Subcutaneous abdominal adipose tissue (tissue), 5 donors: ENCODE results near the gene RNF220.
"Not testable (repeated sequence)": the region's sequence is repeated elsewhere in the genome, so short reads cannot be mapped to it uniquely, and the experiment has no call there.

Source experiments
- H3K27ac ChIP-seq: one replicate; pipeline ENCODE4 v1.7.0; 2013; ENCODE audit warnings: low read depth, mild to moderate bottlenecking, inconsistent platforms, low read length, moderate library complexity
- H3K27me3 ChIP-seq, 5 donors: one replicate each; pipeline ENCODE4 v1.7.0; 2013; ENCODE audit warnings: low read length in 5 of 5, inconsistent platforms in 1 of 5; ENCODE audit not compliant: control insufficient read depth in 5 of 5, insufficient read depth in 4 of 5
- H3K36me3 ChIP-seq, 5 donors: one replicate each; pipeline ENCODE4 v1.7.0; 2013; ENCODE audit warnings: low read length in 5 of 5; ENCODE audit not compliant: control insufficient read depth in 5 of 5, insufficient read depth in 5 of 5
- H3K4me1 ChIP-seq, 5 donors: one replicate each; pipeline ENCODE4 v1.7.0; 2013; ENCODE audit warnings: low read length in 5 of 5, mild to moderate bottlenecking in 3 of 5, moderate library complexity in 1 of 5; ENCODE audit not compliant: control insufficient read depth in 5 of 5, insufficient read depth in 5 of 5
- H3K4me3 ChIP-seq, 5 donors: one replicate each; pipeline ENCODE4 v1.7.0; 2013; ENCODE audit warnings: low read length in 5 of 5, low read depth in 1 of 5
- H3K9ac ChIP-seq, 5 donors: one replicate each; pipeline ENCODE4 v1.7.0; 2013; ENCODE audit warnings: low read length in 5 of 5, mild to moderate bottlenecking in 4 of 5, moderate library complexity in 3 of 5
- H3K9me3 ChIP-seq, 5 donors: one replicate each; pipeline ENCODE4 v1.7.0; 2013; ENCODE audit warnings: low read length in 5 of 5; ENCODE audit not compliant: control insufficient read depth in 5 of 5
- donor health status: healthy.
- donor health status: healthy.
- donor health status: healthy.
- donor health status: healthy.
- donor health status: healthy.

RNF220 gene

DNA sequence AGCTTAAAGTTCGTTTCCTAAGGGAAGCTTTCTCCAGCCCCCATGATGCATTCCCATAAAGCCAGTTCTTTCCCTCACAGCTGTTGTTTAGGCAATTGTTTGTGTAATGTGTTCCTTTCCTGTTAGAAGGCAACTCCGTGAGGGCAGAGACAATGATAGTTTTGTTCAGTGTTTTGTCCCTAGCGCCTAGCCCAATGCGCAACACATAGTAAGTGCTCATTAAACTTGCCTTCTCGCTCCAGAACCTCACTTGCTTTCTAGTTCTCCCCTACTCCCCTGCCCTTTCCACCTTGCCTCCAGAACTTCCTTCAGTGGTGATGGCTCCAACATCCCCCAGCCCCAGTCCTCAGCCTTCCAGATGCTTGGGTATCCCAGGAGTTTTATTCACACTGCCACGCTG is 153.8 kb downstream of the RNF220 start:
- H3K4me3 ChIP-seq: no peak overlapping the region
- no peak overlapping the region for H3K27ac ChIP-seq

DNA sequence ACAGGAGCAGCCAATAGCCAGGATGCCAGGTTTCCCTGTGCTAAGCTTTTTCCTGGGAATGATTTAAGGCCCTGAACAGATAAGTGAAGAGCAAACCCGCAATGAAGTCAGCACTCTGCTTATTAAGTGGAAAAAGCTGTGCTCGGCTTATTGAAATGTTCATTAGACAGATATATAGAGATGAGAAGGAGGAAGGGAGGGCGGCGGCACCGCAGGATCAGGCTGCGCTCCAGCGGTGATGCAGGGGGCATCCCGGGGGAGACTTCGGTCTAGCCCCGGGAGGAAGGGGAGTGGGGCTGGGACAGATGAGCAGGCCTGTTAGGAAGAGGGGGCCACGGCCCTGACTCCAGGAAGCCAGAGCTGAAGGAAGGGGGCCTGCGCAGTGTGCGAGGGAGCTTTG is 154.3 kb downstream of the RNF220 start:
- Histone ChIP-seq H3K27ac (no peak overlapping the region), H3K9me3 (no peaks in the 10 kb centered on the region), H3K36me3 (no peaks in the 10 kb centered on the region), H3K9ac (no peak overlapping the region), H3K4me1 (no peaks in the 10 kb centered on the region), H3K4me3 (no peak overlapping the region), H3K27me3 (peaks cover 0 to 28% (median 20%) of the 10 kb centered on the region in 5 donors)

More for the DNA sequence above, 153.8 kb downstream of the RNF220 start:
- Histone ChIP-seq H3K36me3 (no peaks in the 10 kb centered on the region), H3K9ac (no peak overlapping the region), H3K27me3 (peaks cover 0 to 28% (median 20%) of the 10 kb centered on the region in 5 donors), H3K9me3 (no peaks in the 10 kb centered on the region), H3K4me1 (no peaks in the 10 kb centered on the region)

DNA sequence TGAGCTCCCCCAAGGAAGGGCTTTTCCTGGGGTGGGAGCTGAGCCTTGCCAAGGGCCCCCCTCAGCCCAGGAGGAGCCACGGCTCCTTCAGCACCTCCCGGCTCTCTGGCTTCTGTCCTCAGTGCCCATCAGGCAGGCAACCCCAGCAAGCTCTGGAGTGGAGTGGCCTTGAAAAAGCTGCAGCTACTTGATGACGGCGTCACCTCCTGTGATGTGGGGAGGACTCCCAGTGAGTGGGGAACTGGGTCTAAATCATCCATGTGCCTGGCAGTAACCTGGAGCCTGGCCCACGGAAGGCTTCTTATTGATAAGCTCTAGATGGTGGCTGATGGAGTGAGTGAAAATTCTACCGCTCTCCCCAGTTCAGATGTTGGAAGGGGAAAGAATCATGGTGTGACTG is 154.9 kb downstream of the RNF220 start:
- no peaks in the 10 kb centered on the region for H3K9me3 ChIP-seq
- no peaks in the 10 kb centered on the region for H3K36me3 ChIP-seq
- no peak overlapping the region for H3K9ac ChIP-seq
- H3K4me1 ChIP-seq: no peaks in the 10 kb centered on the region
- no peak overlapping the region for H3K27ac ChIP-seq
- H3K27me3 ChIP-seq: peaks cover 0 to 23% (median 20%) of the 10 kb centered on the region in 5 donors
- no peak overlapping the region for H3K4me3 ChIP-seq

DNA sequence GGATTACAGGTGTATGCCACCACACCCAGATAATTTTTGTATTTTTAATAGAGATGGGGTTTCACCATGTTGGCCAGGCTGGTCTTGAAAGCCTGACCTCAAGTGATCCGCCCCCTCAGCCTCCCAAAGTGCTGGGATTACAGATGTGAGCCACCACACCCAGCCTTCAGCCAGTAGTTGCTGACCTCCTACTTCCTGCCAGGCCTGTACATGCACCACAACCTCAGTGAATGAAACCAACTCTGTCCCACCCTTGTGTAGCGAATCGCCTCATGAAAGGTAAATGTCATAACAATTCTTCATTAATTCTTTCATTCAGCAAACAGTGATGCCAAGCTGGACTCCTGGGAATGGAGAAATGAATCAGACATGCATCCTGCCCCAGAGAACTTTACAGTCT is 155.6 kb downstream of the RNF220 start:
- H3K27ac ChIP-seq, H3K9ac ChIP-seq, H3K36me3 ChIP-seq, H3K4me3 ChIP-seq, H3K9me3 ChIP-seq, H3K4me1 ChIP-seq: not testable (repeated sequence)
- peaks cover 2 to 26% (median 23%) of the 10 kb centered on the region in 5 donors for H3K27me3 ChIP-seq

DNA sequence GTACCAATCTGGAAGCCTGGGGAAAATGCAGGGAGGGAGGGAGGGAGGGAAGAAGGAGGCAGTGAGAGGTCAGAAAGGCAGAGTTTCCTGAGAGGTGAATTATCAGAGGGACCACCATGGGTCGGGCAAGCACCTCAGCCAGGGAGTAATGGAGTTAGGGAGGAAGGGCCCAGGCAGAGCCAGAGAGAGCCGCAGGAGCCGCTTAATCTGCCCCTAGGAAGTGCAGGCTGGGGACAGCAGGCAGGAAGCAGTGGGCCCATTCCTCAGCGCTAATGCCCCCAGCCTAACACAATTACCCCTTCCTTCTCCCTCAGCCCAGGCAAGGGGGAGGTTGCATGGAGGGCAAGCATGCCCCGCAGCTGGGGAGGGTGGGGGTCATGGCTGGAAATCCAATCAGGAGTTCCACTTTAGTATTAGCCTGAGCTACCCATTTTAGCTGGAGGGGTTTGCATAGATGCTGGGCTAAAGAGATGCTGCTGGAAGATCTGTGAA is 160.2 kb downstream of the RNF220 start:
- Histone ChIP-seq H3K4me3 (no peak overlapping the region), H3K27ac (no peak overlapping the region), H3K9me3 (no peaks in the 10 kb centered on the region), H3K36me3 (no peaks in the 10 kb centered on the region), H3K9ac (no peak overlapping the region), H3K4me1 (no peaks in the 10 kb centered on the region), H3K27me3 (peaks cover 0 to 25% (median 10%) of the 10 kb centered on the region in 5 donors)

DNA sequence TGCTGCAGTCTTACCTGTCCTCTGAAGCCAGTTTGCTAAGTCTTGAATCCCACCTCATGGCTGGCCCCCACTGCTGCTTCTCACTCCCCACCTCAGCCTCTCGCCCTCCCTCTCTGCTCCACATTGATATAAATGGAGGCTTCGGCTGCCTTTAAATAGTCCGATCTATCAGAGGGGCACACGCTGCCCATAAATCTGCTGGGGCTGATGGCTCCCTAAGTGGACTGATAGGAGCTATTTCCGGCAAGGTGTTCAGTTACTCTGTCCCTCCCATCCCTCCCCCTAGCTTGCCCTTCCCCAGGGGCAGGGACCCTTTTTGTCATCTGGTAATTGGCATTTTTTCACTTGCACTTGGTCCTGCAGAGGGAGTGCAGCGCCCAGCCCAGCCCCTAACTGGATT is 160.8 kb downstream of the RNF220 start:
- H3K27me3 ChIP-seq: peaks cover 0 to 25% (median 10%) of the 10 kb centered on the region in 5 donors
- H3K4me3 ChIP-seq: no peak overlapping the region
- no peaks in the 10 kb centered on the region for H3K9me3 ChIP-seq
- no peak overlapping the region for H3K27ac ChIP-seq
- no peaks in the 10 kb centered on the region for H3K4me1 ChIP-seq
- no peaks in the 10 kb centered on the region for H3K36me3 ChIP-seq
- H3K9ac ChIP-seq: no peak overlapping the region

DNA sequence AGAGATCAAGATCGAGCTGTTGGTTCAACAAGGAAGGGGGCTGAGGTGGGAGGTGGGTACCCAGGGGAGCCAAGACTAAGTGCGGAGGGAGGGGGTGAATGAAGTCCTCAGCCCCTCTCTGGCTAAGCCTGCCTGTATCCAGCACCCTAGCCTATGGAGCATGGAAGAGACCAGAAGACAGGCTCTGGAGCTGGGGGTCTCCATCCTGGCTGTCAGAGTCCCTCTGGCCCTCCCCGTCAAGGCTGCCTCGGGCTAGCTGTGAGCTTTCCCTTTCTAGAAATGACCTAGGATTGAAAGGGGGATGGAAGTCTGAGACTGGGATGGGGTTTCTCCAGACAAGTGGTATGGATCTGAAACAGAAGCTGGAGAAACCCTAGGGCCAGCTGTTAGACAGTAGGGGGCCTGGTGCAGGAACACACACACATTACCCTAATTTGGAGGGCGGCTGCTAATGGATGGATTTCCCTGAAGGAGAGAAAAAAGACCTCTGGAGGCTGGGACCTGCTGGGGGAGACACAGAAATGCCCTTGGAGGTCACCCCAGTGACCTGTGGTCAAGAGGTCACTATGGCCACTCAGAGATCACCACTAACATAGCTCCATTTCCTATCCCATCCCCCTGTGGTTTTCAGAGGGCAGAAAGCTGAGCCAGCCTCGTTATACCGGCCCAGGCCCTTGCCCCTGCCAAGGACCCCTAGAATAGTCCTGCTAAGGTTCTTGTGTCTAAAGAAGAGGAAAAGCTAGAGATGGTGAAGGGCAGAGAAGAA is 161.4 kb downstream of the RNF220 start:
- H3K4me3 ChIP-seq: no peak overlapping the region
- H3K4me1 ChIP-seq: no peaks in the 10 kb centered on the region
- no peak overlapping the region for H3K9ac ChIP-seq
- peaks cover 0 to 25% (median 10%) of the 10 kb centered on the region in 5 donors for H3K27me3 ChIP-seq
- H3K27ac ChIP-seq: no peak overlapping the region
- no peaks in the 10 kb centered on the region for H3K36me3 ChIP-seq
- H3K9me3 ChIP-seq: no peaks in the 10 kb centered on the region

DNA sequence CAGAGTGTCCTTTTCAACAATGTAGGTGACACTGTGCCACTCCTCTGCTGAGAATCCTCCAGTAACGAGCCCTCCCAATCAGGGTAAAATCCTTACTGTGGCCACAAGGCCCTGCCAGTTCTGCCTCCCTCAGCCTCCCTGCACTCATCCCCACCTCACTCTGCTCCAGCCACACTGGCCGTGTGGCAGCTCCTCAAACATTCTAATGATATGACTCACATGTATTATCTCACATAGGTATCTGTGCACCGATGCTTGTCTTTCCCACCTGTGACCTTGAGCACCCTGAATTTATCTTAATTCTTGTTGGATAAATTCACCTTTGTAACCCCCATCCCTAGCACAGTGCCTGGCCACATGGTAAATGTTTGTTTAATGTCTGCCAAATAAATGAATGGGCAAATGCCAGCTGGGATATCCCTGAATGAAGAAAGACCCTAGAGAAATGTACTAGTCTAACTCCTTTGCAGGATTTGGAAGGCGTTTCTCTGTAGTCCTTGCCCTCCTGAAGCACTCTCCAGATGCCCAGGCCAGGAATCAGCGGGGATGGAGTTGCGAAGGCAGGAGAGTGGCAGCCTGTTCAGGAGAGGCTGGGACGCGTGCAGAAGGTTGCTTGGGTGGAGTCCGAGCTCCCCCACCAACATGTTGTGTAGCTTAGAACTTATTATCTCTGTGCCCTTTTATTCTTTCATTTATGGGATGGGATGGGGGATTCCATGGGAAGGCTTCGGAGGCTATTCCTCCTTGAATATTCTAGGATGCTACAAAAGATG is 163.3 kb downstream of the RNF220 start:
- Histone ChIP-seq H3K36me3 (no peaks in the 10 kb centered on the region), H3K9ac (no peak overlapping the region), H3K27me3 (peaks cover 0 to 23% (median 10%) of the 10 kb centered on the region in 5 donors), H3K9me3 (no peaks in the 10 kb centered on the region), H3K4me3 (no peak overlapping the region), H3K4me1 (no peaks in the 10 kb centered on the region), H3K27ac (no peak overlapping the region)

DNA sequence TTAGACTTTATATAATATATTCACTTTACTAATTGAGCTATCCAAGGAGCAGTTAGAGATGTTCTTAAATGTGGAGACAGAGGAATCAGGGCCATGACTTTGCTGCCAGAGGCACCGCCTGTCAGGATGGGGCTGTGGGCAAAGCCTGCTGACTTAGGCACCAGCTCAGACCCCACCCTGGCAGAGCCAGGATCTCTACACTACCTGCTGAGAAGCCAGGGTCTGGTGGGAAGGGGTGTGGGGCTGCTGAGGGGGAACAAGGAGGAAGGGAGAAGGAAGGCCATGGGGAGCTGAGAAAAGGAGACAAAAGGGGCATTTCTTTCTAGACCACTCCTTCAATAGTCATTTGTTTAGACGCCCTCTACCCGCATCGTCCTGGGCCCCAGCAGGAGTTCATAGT is 164.4 kb downstream of the RNF220 start:
- Histone ChIP-seq H3K36me3 (no peaks in the 10 kb centered on the region), H3K27me3 (peaks cover 0 to 23% (median 10%) of the 10 kb centered on the region in 5 donors), H3K27ac (no peak overlapping the region), H3K9me3 (no peaks in the 10 kb centered on the region), H3K9ac (no peak overlapping the region), H3K4me1 (no peaks in the 10 kb centered on the region), H3K4me3 (no peak overlapping the region)
